IMR-90 (cell line): ENCODE data around the gene CHSY3. TPM values are rescaled to one million over a fixed set of nuclear protein-coding genes. Genes with fewer than 3 reads are reported as not detected.

ENCODE experiments used
- ATAC-seq: fragments of 200-7000 bp; cut with Tn5 transposase; 2 replicates; pipeline ENCODE4 v1.9.1; 2020; ENCODE audit warnings: low read depth, mild to moderate bottlenecking, moderate library complexity
- BruUV-seq: library from RNA; stranded (reverse); fragments of 400-500 nt; replicated peaks from 2 replicates; lab custom pipeline; 2021; lab: Mats Ljungman, UMichigan
- CTCF ChIA-PET: fragments of 300-600 bp; formaldehyde crosslinking; extraction: SDS; loops from one replicate; lab custom pipeline; 2021; ENCODE audit warnings: antibody characterized with exemption; lab: Yijun Ruan, JAX
- POLR2A ChIA-PET: fragments of 300-600 bp; sonication (Branson Sonifier 250); formaldehyde crosslinking; loops from one replicate; lab custom pipeline; 2022; ENCODE audit warnings: antibody characterized with exemption; ENCODE audit not compliant: unreplicated experiment; lab: Charles Lee
- DNase-seq: peaks from one replicate; pipeline ENCODE4 v3.0.0; 2013
- H2AFZ ChIP-seq: replicated peaks from 2 replicates; pipeline ENCODE3; 2013; ENCODE audit warnings: low read length, mild to moderate bottlenecking; ENCODE audit not compliant: poor library complexity
- H2AK5ac ChIP-seq: 2 replicates; pipeline ENCODE4 v1.6.1; 2013; ENCODE audit warnings: low read depth, low read length, inconsistent platforms
- H2AK9ac ChIP-seq: replicated peaks from 2 replicates; pipeline ENCODE3; 2013; ENCODE audit warnings: mild to moderate bottlenecking, low read depth, low read length, moderate library complexity; ENCODE audit not compliant: poor library complexity
- H2BK120ac ChIP-seq: 2 replicates; pipeline ENCODE4 v1.6.1; 2013; ENCODE audit warnings: low read depth, low read length, inconsistent platforms
- H2BK15ac ChIP-seq: 3 replicates; pipeline ENCODE4 v1.6.1; 2013; ENCODE audit warnings: low read depth, low read length, inconsistent platforms
- H2BK20ac ChIP-seq: 2 replicates; pipeline ENCODE4 v1.6.1; 2013; ENCODE audit warnings: low read depth, mild to moderate bottlenecking, inconsistent platforms, low read length, moderate library complexity
- H2BK5ac ChIP-seq: 2 replicates; pipeline ENCODE4 v1.6.1; 2013; ENCODE audit warnings: mild to moderate bottlenecking, low read depth, low read length, inconsistent platforms; ENCODE audit not compliant: poor library complexity, severe bottlenecking
- H3K14ac ChIP-seq: replicated peaks from 2 replicates; pipeline ENCODE4 v1.6.1; 2013; ENCODE audit warnings: low read depth, low read length, inconsistent platforms
- H3K18ac ChIP-seq: 2 replicates; pipeline ENCODE4 v1.6.1; 2013; ENCODE audit warnings: low read depth, low read length, control low read depth
- H3K23ac ChIP-seq: 2 replicates; pipeline ENCODE4 v1.6.1; 2013; ENCODE audit warnings: low read depth, low read length, inconsistent platforms
- H3K27ac ChIP-seq: 2 replicates; pipeline ENCODE4 v1.5.1; 2013; ENCODE audit warnings: mild to moderate bottlenecking, control low read depth, low read length; ENCODE audit not compliant: insufficient read depth
- H3K27me3 ChIP-seq: 2 replicates; pipeline ENCODE4 v1.6.1; 2013; ENCODE audit warnings: low read length; ENCODE audit not compliant: control insufficient read depth, insufficient read depth
- H3K36me3 ChIP-seq: 2 replicates; pipeline ENCODE4 v1.6.1; 2013; ENCODE audit warnings: low read length, mixed read lengths; ENCODE audit not compliant: control insufficient read depth, insufficient read depth
- H3K4ac ChIP-seq: 2 replicates; pipeline ENCODE4 v1.6.1; 2013; ENCODE audit warnings: low read depth, low read length, inconsistent platforms
- H3K4me1 ChIP-seq: 2 replicates; pipeline ENCODE4 v1.6.1; 2013; ENCODE audit warnings: low read length, mixed read lengths; ENCODE audit not compliant: control insufficient read depth, insufficient read depth
- H3K4me2 ChIP-seq: 2 replicates; pipeline ENCODE4 v1.6.1; 2013; ENCODE audit warnings: low read depth, mild to moderate bottlenecking, control low read depth, low read length, moderate library complexity
- H3K4me3 ChIP-seq: 2 replicates; pipeline ENCODE4 v1.5.1; 2013; ENCODE audit warnings: low read depth, mild to moderate bottlenecking, control low read depth, low read length, moderate library complexity; ENCODE audit not compliant: insufficient read depth
- H3K56ac ChIP-seq: 2 replicates; pipeline ENCODE4 v1.6.1; 2013; ENCODE audit warnings: low read length, inconsistent platforms; ENCODE audit not compliant: insufficient read depth; ENCODE audit errors: extremely low read depth
- H3K79me1 ChIP-seq, 2 experiments: 2 replicates each; pipeline ENCODE4 v1.6.1; 2013; ENCODE audit warnings: low read length in 2 of 2, inconsistent platforms in 1 of 2, low read depth in 1 of 2
- H3K9ac ChIP-seq: 2 replicates; pipeline ENCODE4 v1.6.1; 2013; ENCODE audit warnings: low read depth, low read length, control low read depth
- H3K9me1 ChIP-seq: 2 replicates; pipeline ENCODE4 v1.6.1; 2013; ENCODE audit warnings: low read length, inconsistent platforms; ENCODE audit not compliant: insufficient read depth
- H3K9me3 ChIP-seq: 2 replicates; pipeline ENCODE4 v1.6.1; 2013; ENCODE audit warnings: low read length; ENCODE audit not compliant: control insufficient read depth, insufficient read depth
- H4K20me1 ChIP-seq: 2 replicates; pipeline ENCODE4 v1.6.1; 2013; ENCODE audit warnings: low read length, inconsistent platforms; ENCODE audit not compliant: insufficient read depth
- H4K5ac ChIP-seq: 2 replicates; pipeline ENCODE4 v1.6.1; 2013; ENCODE audit warnings: mild to moderate bottlenecking, low read depth, low read length, control low read depth
- H4K8ac ChIP-seq, 2 experiments: 2 replicates each; pipeline ENCODE4 v1.6.1; 2013; ENCODE audit warnings: low read depth in 2 of 2, low read length in 2 of 2, control low read depth in 1 of 2, inconsistent platforms in 1 of 2
- H4K91ac ChIP-seq: 2 replicates; pipeline ENCODE4 v1.6.1; 2013; ENCODE audit warnings: low read depth, low read length, inconsistent platforms; ENCODE audit not compliant: insufficient read depth
- MAZ ChIP-seq: IDR thresholded peaks from 2 replicates; pipeline ENCODE4 v1.6.1; 2012; ENCODE audit warnings: low read depth, mild to moderate bottlenecking, low read length, improper control_type of control experiment, moderate library complexity, borderline replicate concordance
- POLR2A ChIP-seq: IDR thresholded peaks from 2 replicates; pipeline ENCODE4 v1.6.1; 2012; ENCODE audit warnings: mild to moderate bottlenecking, low read depth, low read length
- dilution Hi-C: fragments of 300-500 bp; cut with HindIII; formaldehyde crosslinking; loops from one replicate; pipeline ENCODE4 v1.14.3; 2018; ENCODE audit warnings: low sequenced_read_pairs; ENCODE audit not compliant: unreplicated experiment
- in situ Hi-C: fragments of 300-500 bp; cut with MboI; formaldehyde crosslinking; loops from 3 replicates; pipeline ENCODE4 v1.14.3; 2019; ENCODE audit warnings: low sequenced_read_pairs, inconsistent platforms, mixed read lengths
- intact Hi-C: fragments of 100-400 bp; cut with micrococcal nuclease; formaldehyde crosslinking; loops from 2 replicates; pipeline ENCODE4 v1.10.0; 2022
- polyA plus RNA-seq, 3 experiments: library from polyadenylated mRNA; depleted of rRNA; stranded (reverse); fragments of >200 nt; gene quantifications; 2 replicates each; pipeline ENCODE4 v1.2.3, GENCODE V29; 2012; ENCODE audit warnings: low replicate concordance in 1 of 3
- total RNA-seq: library from RNA; depleted of rRNA; stranded (reverse); fragments of >200 nt; gene quantifications from 2 replicates; pipeline ENCODE4 v1.2.3, GENCODE V29; 2012

CHSY3 gene
- total and polyA plus RNA-seq, 2 of the 4 experiments (the other 2 are of a cell fraction), result 0.62 to 1.3 TPM

GRCh38 chr5:129971714-129972113 is 67.4 kb downstream of the CHSY3 start:
- Histone ChIP-seq H3K23ac (no peak overlapping the region), H2AK5ac (no peak overlapping the region), H2BK15ac (no peak overlapping the region), H3K36me3 (no peaks in the 10 kb centered on the region), H2AK9ac (no peak overlapping the region), H2BK20ac (no peak overlapping the region), H3K4me1 (no peaks in the 10 kb centered on the region), H4K20me1 (no peaks in the 10 kb centered on the region), H3K27me3 (no peaks in the 10 kb centered on the region), H3K27ac (no peak overlapping the region), H4K91ac (no peak overlapping the region), H3K56ac (no peak overlapping the region), H3K9me1 (no peaks in the 10 kb centered on the region), H3K79me1 (no peaks in the 10 kb centered on the region), H3K9ac (no peak overlapping the region), H4K8ac (no peak overlapping the region), H2BK5ac (no peak overlapping the region), H3K4me3 (no peak overlapping the region), H3K4me2 (no peak overlapping the region), H3K14ac (no peak overlapping the region), H3K18ac (no peak overlapping the region), H2AFZ (no peak overlapping the region), H3K4ac (no peak overlapping the region), H3K9me3 (no peaks in the 10 kb centered on the region), H4K5ac (no peak overlapping the region), H2BK120ac (no peak overlapping the region)
- DNase-seq (no peak), ATAC-seq (no peak)
- TF ChIP-seq POLR2A (no peak), MAZ (no peak)
- CTCF ChIA-PET, result no interaction called here
- in situ Hi-C loops (no loop called here), dilution Hi-C loops (no loop called here), intact Hi-C loops (no loop called here)
- POLR2A ChIA-PET, result no interaction called here
- no TSS peak for BruUV-seq
